ENCODE results near the gene SP140L. TPM values are rescaled to one million over a fixed set of nuclear protein-coding genes. Genes with fewer than 3 reads are reported as not detected.

Gene SP140L
- total and polyA plus RNA-seq, 10 donors = 32.0 to 85.7 (median 59.3) TPM

DNA sequence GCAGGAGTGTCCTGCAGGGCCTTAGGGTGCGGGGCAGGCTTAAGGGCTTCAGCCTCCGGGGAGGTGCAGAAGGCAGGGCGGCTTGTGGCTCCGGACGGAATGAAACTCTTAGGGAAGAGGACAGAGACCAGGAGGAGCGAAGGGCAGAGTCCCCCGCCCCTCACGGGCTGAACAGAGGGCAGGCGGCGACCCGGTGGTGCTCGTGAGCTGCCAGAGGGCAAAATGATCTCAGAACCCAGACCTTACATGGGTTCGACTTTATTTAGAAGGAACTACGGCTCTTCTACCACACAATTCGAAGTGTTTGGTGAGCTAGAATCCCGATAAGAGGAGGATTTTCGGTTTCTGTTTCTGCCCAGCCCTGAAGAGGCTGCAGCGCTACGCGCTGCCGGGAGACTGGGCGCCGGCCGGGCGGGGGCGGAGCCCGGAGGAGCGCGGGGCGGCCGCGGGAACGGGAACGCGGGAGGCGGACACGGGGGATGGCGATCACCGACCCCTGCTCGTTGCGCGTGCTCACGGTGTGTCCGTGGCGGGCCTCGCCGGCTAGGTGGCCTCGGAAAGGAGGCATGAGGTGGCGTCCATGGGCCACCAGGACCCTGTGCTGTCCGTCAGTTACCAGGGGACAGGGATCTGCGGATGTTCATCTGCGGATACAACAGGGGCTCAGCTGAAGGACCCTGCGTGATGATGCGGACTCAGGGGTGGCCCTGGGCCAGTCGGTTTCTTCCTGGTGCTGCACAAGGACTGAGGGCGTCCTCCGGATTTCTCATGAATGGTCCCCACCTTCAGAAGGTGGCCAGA is 84.8 kb downstream of the SP140L start:
- H3K4me3 ChIP-seq = peak overlapping the region; percentile 46 to 78 (median 60)
- intact Hi-C loops (cut with DNase I; ENCODE audit: low total_unique reads) = no loop called here
- H3K9me3 ChIP-seq = no peaks in the 10 kb centered on the region
- peaks cover 0 to 8% (median 0%) of the 10 kb centered on the region in 6 donors for H3K36me3 ChIP-seq
- TF ChIP-seq, protein P1, sequence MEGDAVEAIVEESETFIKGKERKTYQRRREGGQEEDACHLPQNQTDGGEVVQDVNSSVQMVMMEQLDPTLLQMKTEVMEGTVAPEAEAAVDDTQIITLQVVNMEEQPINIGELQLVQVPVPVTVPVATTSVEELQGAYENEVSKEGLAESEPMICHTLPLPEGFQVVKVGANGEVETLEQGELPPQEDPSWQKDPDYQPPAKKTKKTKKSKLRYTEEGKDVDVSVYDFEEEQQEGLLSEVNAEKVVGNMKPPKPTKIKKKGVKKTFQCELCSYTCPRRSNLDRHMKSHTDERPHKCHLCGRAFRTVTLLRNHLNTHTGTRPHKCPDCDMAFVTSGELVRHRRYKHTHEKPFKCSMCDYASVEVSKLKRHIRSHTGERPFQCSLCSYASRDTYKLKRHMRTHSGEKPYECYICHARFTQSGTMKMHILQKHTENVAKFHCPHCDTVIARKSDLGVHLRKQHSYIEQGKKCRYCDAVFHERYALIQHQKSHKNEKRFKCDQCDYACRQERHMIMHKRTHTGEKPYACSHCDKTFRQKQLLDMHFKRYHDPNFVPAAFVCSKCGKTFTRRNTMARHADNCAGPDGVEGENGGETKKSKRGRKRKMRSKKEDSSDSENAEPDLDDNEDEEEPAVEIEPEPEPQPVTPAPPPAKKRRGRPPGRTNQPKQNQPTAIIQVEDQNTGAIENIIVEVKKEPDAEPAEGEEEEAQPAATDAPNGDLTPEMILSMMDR (IDR thresholded peaks at IDR 0.05 in 8 of 11, conservative IDR thresholded peaks at IDR 0.05 in 3 of 11) = peak in 4 of 11 experiments; percentile 19 to 47 (median 24)
- TF ChIP-seq POLR2AphosphoS5 (IDR thresholded peaks at IDR 0.05) (peak; percentile 78 to 87 (median 87)), POLR2A (IDR thresholded peaks at IDR 0.05) (peak in 1 of 3 donors; percentile 32)
- H3K4me1 ChIP-seq = peaks cover 30 to 87% (median 70%) of the 10 kb centered on the region in 6 donors
- 1% methylated on average over 41 to 57 of the region's 57 CpGs for WGBS, 5 donors
- H3K27me3 ChIP-seq (replicated peaks in 1 of 7) = no peaks in the 10 kb centered on the region
- peak; percentile 95 for DNase-seq
- peak overlapping the region; percentile 92 to 98 (median 94) for H3K27ac ChIP-seq

DNA sequence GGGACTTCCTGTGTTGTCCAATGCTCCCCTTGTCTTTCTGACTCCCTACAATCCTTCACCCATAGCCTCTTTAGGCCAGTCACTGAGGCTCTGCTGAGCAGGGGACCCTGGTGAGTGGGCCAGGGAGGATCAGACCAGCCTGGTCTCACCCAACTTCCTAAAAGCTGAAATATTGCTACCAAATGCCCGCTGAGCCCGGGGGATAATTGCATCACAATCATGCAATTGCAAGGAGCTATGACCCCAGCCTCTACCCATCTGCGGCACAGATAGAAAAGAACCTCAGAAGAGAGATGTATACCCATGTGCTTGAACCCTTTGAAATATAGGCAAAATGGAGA is 85.3 kb downstream of the SP140L start:
- intact Hi-C loops (cut with DNase I; ENCODE audit: low total_unique reads) = no loop called here
- peak overlapping the region; percentile 46 to 78 (median 60) for H3K4me3 ChIP-seq
- H3K9me3 ChIP-seq = no peaks in the 10 kb centered on the region
- TF ChIP-seq, protein P1 (IDR thresholded peaks at IDR 0.05 in 8 of 11, conservative IDR thresholded peaks at IDR 0.05 in 3 of 11) = no peak
- TF ChIP-seq POLR2A (IDR thresholded peaks at IDR 0.05) (no peak), POLR2AphosphoS5 (IDR thresholded peaks at IDR 0.05) (no peak)
- DNase-seq = no peak
- WGBS, 5 donors = 52 to 70% (median 55%) methylated on average over 3 of the region's 3 CpGs
- peaks cover 30 to 87% (median 70%) of the 10 kb centered on the region in 6 donors for H3K4me1 ChIP-seq
- H3K27ac ChIP-seq = peak overlapping the region; percentile 92 to 98 (median 94)
- no peaks in the 10 kb centered on the region for H3K27me3 ChIP-seq (replicated peaks in 1 of 7)
- H3K36me3 ChIP-seq = peaks cover 0 to 2% (median 0%) of the 10 kb centered on the region in 6 donors

DNA sequence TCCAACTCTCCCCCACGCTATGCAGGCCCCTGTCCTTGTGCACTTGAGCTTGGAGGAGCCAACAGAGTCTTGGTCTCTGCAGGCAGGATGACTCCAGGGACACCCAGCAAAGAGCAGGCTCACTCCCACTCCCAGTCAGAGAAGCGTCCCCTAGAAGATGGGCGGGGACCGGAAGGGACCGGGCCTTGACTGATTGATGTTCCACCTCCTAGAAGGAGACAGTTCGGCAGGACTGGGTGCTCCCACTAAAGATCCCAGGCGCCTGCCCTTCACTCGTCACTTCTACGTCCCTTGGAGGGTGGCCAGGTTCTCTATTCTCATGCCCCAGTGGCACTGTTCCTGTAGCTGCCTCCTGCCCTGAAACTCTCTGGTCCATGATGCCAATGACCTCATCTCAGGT is 85.9 kb downstream of the SP140L start:
- TF ChIP-seq, protein P1 (IDR thresholded peaks at IDR 0.05 in 8 of 11, conservative IDR thresholded peaks at IDR 0.05 in 3 of 11) = no peak
- TF ChIP-seq POLR2AphosphoS5 (IDR thresholded peaks at IDR 0.05) (no peak), POLR2A (IDR thresholded peaks at IDR 0.05) (no peak)
- Histone ChIP-seq H3K9me3 (no peaks in the 10 kb centered on the region), H3K27ac (peak overlapping the region in 7 of 8 donors; percentile 92 to 98 (median 94)), H3K27me3 (replicated peaks in 1 of 7) (no peaks in the 10 kb centered on the region), H3K4me1 (peaks cover 31 to 87% (median 70%) of the 10 kb centered on the region in 6 donors), H3K36me3 (no peaks in the 10 kb centered on the region), H3K4me3 (peak overlapping the region in 2 of 8 donors; percentile 53 to 78)
- intact Hi-C loops (cut with DNase I; ENCODE audit: low total_unique reads) = no loop called here
- WGBS, 5 donors = 80 to 86% (median 83%) methylated on average over 7 to 9 of the region's 9 CpGs
- peak; percentile 78 for DNase-seq

DNA sequence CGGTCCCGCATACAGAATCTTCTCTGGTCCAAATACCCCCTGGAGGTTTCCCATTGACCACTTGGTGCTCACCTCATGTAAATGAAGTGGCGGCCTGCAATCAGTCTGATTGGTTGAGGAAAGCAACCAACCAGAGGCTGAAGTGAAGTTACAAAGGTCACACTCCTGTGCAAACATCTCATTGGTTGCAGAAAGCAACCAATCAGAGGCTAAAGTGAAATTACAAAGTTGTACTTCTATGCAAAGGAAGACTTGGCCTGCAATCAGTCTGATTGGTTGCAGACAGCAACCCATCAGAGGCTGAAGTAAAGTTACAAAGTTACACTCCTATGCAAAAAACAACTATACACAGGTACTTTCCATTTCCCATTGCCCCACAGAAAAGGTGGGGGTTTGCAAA is 86.5 kb downstream of the SP140L start:
- no peaks in the 10 kb centered on the region for H3K27me3 ChIP-seq (replicated peaks in 1 of 7)
- no peak for DNase-seq
- H3K4me3 ChIP-seq = no peak overlapping the region
- no peaks in the 10 kb centered on the region for H3K9me3 ChIP-seq
- peak overlapping the region in 5 of 8 donors; percentile 4 to 98 (median 97) for H3K27ac ChIP-seq
- WGBS, 5 donors = 87 to 94% (median 93%) methylated on average over 3 of the region's 3 CpGs
- TF ChIP-seq POLR2A (IDR thresholded peaks at IDR 0.05) (no peak), POLR2AphosphoS5 (IDR thresholded peaks at IDR 0.05) (no peak)
- TF ChIP-seq, protein P1 (IDR thresholded peaks at IDR 0.05 in 8 of 11, conservative IDR thresholded peaks at IDR 0.05 in 3 of 11) = no peak
- no peaks in the 10 kb centered on the region for H3K36me3 ChIP-seq
- peaks cover 34 to 87% (median 71%) of the 10 kb centered on the region in 6 donors for H3K4me1 ChIP-seq
- intact Hi-C loops (cut with DNase I; ENCODE audit: low total_unique reads) = no loop called here
